SK-N-SH (cell line): ENCODE data around the gene FEZF2. TPM values are rescaled to one million over a fixed set of nuclear protein-coding genes. Genes with fewer than 3 reads are reported as not detected.

Source experiments
- CTCF ChIA-PET: fragments of 300-600, 350-600 bp; formaldehyde crosslinking; extraction: SDS; loops from one replicate; lab custom pipeline; 2021; lab: Yijun Ruan, JAX
- POLR2A ChIA-PET: fragments of 350-600 bp; sonication (Branson Sonifier 250); formaldehyde crosslinking; extraction: SDS; loops from one replicate; lab custom pipeline; 2020; ENCODE audit warnings: antibody characterized with exemption, inconsistent platforms; lab: Yijun Ruan, JAX
- DNase-seq: peaks from one replicate; pipeline ENCODE4 v3.0.0; 2012
- H2AFZ ChIP-seq: fragments of 200-600 bp; sonication (generic); 2 replicates; pipeline ENCODE4 v1.8.1; 2016; ENCODE audit warnings: antibody characterized with exemption, mild to moderate bottlenecking, low read depth
- H3F3A ChIP-seq: fragments of 200-600 bp; sonication (generic); replicated peaks from 2 replicates; pipeline ENCODE3; 2016; ENCODE audit warnings: antibody characterized with exemption, mild to moderate bottlenecking; ENCODE audit not compliant: insufficient read depth
- H3K27ac ChIP-seq, 2 experiments: fragments of 200-500 bp in 1 of 2; fragments of 200-600 bp in 1 of 2; sonication (Bioruptor generic) in 1 of 2; sonication (generic), shearing (Covaris generic) in 1 of 2; 2 replicates each; pipeline versions ENCODE4 v1.5.1 to v1.6.1; 2014 to 2016; ENCODE audit warnings: low read depth in 2 of 2, inconsistent platforms in 1 of 2, low read length in 1 of 2, mild to moderate bottlenecking in 1 of 2, mixed read lengths in 1 of 2
- H3K27me3 ChIP-seq: fragments of 200-600 bp; sonication (generic), shearing (Covaris generic); 2 replicates; pipeline ENCODE4 v1.6.1; 2016; ENCODE audit warnings: mixed run types; ENCODE audit not compliant: insufficient read depth
- H3K36me3 ChIP-seq, 2 experiments: fragments of 200-500 bp in 1 of 2; fragments of 200-600 bp in 1 of 2; sonication (Bioruptor generic) in 1 of 2; sonication (generic) in 1 of 2; replicated peaks in 1 of 2; 2 replicates each; pipeline versions ENCODE3 to v1.5.1; 2014 to 2016; ENCODE audit warnings: low read length in 1 of 2, mild to moderate bottlenecking in 1 of 2; ENCODE audit not compliant: insufficient read depth in 2 of 2, control insufficient read depth in 1 of 2
- H3K4me1 ChIP-seq, 2 experiments: fragments of 200-500 bp in 1 of 2; fragments of 200-600 bp in 1 of 2; sonication (Bioruptor generic) in 1 of 2; sonication (generic), shearing (Covaris generic) in 1 of 2; 2 replicates each; pipeline versions ENCODE4 v1.5.1 to v1.6.1; 2014 to 2016; ENCODE audit warnings: low read depth in 1 of 2, low read length in 1 of 2, mixed run types in 1 of 2; ENCODE audit not compliant: insufficient read depth in 2 of 2, control insufficient read depth in 1 of 2
- H3K4me2 ChIP-seq: fragments of 200-600 bp; sonication (generic), shearing (Covaris generic); 2 replicates; pipeline ENCODE4 v1.6.1; 2017; ENCODE audit warnings: mixed run types
- H3K4me3 ChIP-seq, 2 experiments: fragments of 200-500 bp in 1 of 2; fragments of 200-600 bp in 1 of 2; sonication (Bioruptor generic) in 1 of 2; sonication (generic), shearing (Covaris generic) in 1 of 2; 2 replicates each; pipeline versions ENCODE4 v1.5.1 to v1.8.1; 2014 to 2016; ENCODE audit warnings: low read depth in 2 of 2, inconsistent platforms in 1 of 2, low read length in 1 of 2, mild to moderate bottlenecking in 1 of 2, mixed read lengths in 1 of 2, moderate library complexity in 1 of 2
- H3K79me2 ChIP-seq: fragments of 200-600 bp; sonication (generic); 2 replicates; pipeline ENCODE4 v1.8.1; 2017; ENCODE audit warnings: mild to moderate bottlenecking; ENCODE audit not compliant: insufficient read depth
- H3K9ac ChIP-seq: fragments of 200-600 bp; sonication (generic); 2 replicates; pipeline ENCODE4 v1.6.1; 2017; ENCODE audit warnings: mixed run types
- H3K9me2 ChIP-seq: fragments of 200-600 bp; sonication (generic); 2 replicates; pipeline ENCODE4 v1.6.1; 2017; ENCODE audit warnings: mixed run types
- H3K9me3 ChIP-seq: fragments of 200-600 bp; sonication (generic); 2 replicates; pipeline ENCODE4 v1.6.1; 2017; ENCODE audit warnings: mixed run types, mild to moderate bottlenecking, moderate library complexity
- H4K20me1 ChIP-seq: fragments of 200-600 bp; sonication (generic); 2 replicates; pipeline ENCODE4 v1.6.1; 2017; ENCODE audit warnings: mild to moderate bottlenecking, mixed run types; ENCODE audit not compliant: insufficient read depth
- CHD2 ChIP-seq: fragments of 150-350 bp; IDR thresholded peaks from 2 replicates; pipeline ENCODE4 v1.6.1; 2018; ENCODE audit warnings: low read length; ENCODE audit not compliant: partially characterized antibody
- ELF1 ChIP-seq: IDR thresholded peaks from 2 replicates; pipeline ENCODE4 v1.4.0; 2012
- EP300 ChIP-seq, 2 experiments: IDR thresholded peaks; 2 replicates each; pipeline versions ENCODE4 v1.4.0 to v1.6.1; 2012; ENCODE audit warnings: borderline replicate concordance in 1 of 2, low read depth in 1 of 2, low read length in 1 of 2
- FOXJ3 ChIP-seq: sonication (generic); formaldehyde crosslinking; IDR thresholded peaks from 2 replicates; pipeline ENCODE4 v1.5.1; 2020; ENCODE audit warnings: mild to moderate bottlenecking, missing genetic modification reagents
- FOXM1 ChIP-seq: IDR thresholded peaks from 2 replicates; pipeline ENCODE4 v1.4.0; 2012; ENCODE audit warnings: low read depth, mild to moderate bottlenecking
- GATA2 ChIP-seq: sonication (generic); formaldehyde crosslinking; IDR thresholded peaks from 2 replicates; pipeline ENCODE4 v1.5.0; 2020; ENCODE audit warnings: mild to moderate bottlenecking, missing genetic modification reagents
- NRF1 ChIP-seq: IDR thresholded peaks from 2 replicates; pipeline ENCODE4 v1.6.1; 2012; ENCODE audit warnings: low read depth, mild to moderate bottlenecking, low read length
- POLR2AphosphoS5 ChIP-seq: IDR thresholded peaks from 2 replicates; pipeline ENCODE4 v1.6.1; 2012; ENCODE audit warnings: low read depth, low read length
- RAD21 ChIP-seq: IDR thresholded peaks from 2 replicates; pipeline ENCODE4 v1.6.1; 2012; ENCODE audit warnings: mild to moderate bottlenecking, low read length
- SIN3A ChIP-seq: IDR thresholded peaks from 2 replicates; pipeline ENCODE4 v1.6.1; 2012; ENCODE audit warnings: low read depth, mild to moderate bottlenecking, low read length, moderate library complexity, borderline replicate concordance
- TCF12 ChIP-seq: IDR thresholded peaks from 2 replicates; pipeline ENCODE4 v1.4.0; 2012
- TEAD4 ChIP-seq: IDR thresholded peaks from 2 replicates; pipeline ENCODE4 v1.4.0; 2012; ENCODE audit warnings: mild to moderate bottlenecking, borderline replicate concordance; ENCODE audit not compliant: insufficient read depth
- WGBS: methylation state at CpG from one replicate; pipeline ENCODE4 v1.1.6; 2017; ENCODE audit warnings: low lambda C conversion rate; 5-methylcytosine and 5-hydroxymethylcytosine counted together
- polyA plus RNA-seq, 3 experiments: library from polyadenylated mRNA; depleted of rRNA; stranded (reverse); fragments of >200 nt; gene quantifications; 2 replicates each; pipeline ENCODE4 v1.2.3, GENCODE V29; 2012
- TF ChIP-seq, protein P1 (sequence below): IDR thresholded peaks from 2 replicates; pipeline ENCODE4 v1.4.0; 2012; ENCODE audit warnings: low read depth, borderline replicate concordance
- TF ChIP-seq, protein P2 (sequence below): IDR thresholded peaks from 2 replicates; pipeline ENCODE4 v1.4.0; 2012; ENCODE audit warnings: low read depth, borderline replicate concordance
- TF ChIP-seq, protein P3 (sequence below): fragments of 200-600 bp; sonication (generic); IDR thresholded peaks from 2 replicates; pipeline ENCODE4 v1.6.1; 2017; ENCODE audit warnings: antibody characterized with exemption, mild to moderate bottlenecking, moderate library complexity
- TF ChIP-seq, protein P4 (sequence below): fragments of 150-350 bp; IDR thresholded peaks from 2 replicates; pipeline ENCODE4 v1.6.1; 2016; ENCODE audit warnings: mild to moderate bottlenecking, low read depth, low read length
- TF ChIP-seq, protein P5 (sequence below): IDR thresholded peaks from 2 replicates; pipeline ENCODE4 v1.6.1; 2012; ENCODE audit warnings: mild to moderate bottlenecking, low read depth, low read length, moderate library complexity
- TF ChIP-seq, protein P6 (sequence below): IDR thresholded peaks from 2 replicates; pipeline ENCODE4; 2012

FEZF2 gene
- polyA plus RNA-seq, 1 of the 3 experiments (the other 2 are of a cell fraction), result not detected

DNA sequence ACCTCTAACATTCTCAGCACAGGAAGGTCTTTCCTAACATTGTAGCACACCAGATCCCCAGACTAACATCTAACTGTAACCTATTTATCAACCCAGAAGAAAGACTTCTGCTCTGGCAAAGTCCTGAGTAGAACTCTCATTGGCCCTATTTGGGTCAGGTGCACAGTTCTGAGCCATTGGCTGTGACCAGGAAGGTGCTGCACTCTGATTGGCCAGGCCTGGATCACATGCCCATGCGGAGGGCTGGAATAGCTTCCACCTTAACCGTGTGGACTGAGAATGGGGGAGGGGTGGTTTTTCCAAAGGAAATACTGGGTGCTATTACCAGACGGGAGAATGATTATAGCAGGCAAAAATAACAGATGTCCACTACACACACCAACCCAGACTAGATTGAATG lies 11.5 kb downstream of the FEZF2 start:
- Histone ChIP-seq H3F3A (no peaks in the 10 kb centered on the region), H3K27me3 (peaks cover 7% of the 10 kb centered on the region; the same call in 1 of the 2 replicates), H3K4me3 (no peak overlapping the region), H3K9me2 (no peaks in the 10 kb centered on the region), H3K9ac (no peak overlapping the region), H3K9me3 (no peaks in the 10 kb centered on the region), H3K4me1 (no peaks in the 10 kb centered on the region), H3K36me3 (no peaks in the 10 kb centered on the region), H3K27ac (no peak overlapping the region), H3K4me2 (no peak overlapping the region), H2AFZ (no peak overlapping the region), H4K20me1 (no peaks in the 10 kb centered on the region), H3K79me2 (no peaks in the 10 kb centered on the region)
- TF ChIP-seq ELF1 (no peak), SIN3A (no peak), CHD2 (no peak), RAD21 (no peak), FOXM1 (no peak), TEAD4 (no peak)
- TF ChIP-seq, protein P1, sequence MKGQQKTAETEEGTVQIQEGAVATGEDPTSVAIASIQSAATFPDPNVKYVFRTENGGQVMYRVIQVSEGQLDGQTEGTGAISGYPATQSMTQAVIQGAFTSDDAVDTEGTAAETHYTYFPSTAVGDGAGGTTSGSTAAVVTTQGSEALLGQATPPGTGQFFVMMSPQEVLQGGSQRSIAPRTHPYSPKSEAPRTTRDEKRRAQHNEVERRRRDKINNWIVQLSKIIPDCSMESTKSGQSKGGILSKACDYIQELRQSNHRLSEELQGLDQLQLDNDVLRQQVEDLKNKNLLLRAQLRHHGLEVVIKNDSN, result 0 out of 2 replicates have a peak, but pooled peaks have one; percentile 43
- TF ChIP-seq, protein P2, sequence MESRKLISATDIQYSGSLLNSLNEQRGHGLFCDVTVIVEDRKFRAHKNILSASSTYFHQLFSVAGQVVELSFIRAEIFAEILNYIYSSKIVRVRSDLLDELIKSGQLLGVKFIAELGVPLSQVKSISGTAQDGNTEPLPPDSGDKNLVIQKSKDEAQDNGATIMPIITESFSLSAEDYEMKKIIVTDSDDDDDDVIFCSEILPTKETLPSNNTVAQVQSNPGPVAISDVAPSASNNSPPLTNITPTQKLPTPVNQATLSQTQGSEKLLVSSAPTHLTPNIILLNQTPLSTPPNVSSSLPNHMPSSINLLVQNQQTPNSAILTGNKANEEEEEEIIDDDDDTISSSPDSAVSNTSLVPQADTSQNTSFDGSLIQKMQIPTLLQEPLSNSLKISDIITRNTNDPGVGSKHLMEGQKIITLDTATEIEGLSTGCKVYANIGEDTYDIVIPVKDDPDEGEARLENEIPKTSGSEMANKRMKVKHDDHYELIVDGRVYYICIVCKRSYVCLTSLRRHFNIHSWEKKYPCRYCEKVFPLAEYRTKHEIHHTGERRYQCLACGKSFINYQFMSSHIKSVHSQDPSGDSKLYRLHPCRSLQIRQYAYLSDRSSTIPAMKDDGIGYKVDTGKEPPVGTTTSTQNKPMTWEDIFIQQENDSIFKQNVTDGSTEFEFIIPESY, result no peak
- TF ChIP-seq, protein P3, sequence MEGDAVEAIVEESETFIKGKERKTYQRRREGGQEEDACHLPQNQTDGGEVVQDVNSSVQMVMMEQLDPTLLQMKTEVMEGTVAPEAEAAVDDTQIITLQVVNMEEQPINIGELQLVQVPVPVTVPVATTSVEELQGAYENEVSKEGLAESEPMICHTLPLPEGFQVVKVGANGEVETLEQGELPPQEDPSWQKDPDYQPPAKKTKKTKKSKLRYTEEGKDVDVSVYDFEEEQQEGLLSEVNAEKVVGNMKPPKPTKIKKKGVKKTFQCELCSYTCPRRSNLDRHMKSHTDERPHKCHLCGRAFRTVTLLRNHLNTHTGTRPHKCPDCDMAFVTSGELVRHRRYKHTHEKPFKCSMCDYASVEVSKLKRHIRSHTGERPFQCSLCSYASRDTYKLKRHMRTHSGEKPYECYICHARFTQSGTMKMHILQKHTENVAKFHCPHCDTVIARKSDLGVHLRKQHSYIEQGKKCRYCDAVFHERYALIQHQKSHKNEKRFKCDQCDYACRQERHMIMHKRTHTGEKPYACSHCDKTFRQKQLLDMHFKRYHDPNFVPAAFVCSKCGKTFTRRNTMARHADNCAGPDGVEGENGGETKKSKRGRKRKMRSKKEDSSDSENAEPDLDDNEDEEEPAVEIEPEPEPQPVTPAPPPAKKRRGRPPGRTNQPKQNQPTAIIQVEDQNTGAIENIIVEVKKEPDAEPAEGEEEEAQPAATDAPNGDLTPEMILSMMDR, result no peak
- ChIA-PET POLR2A (no interaction called here), CTCF (no interaction called here)
- DNase-seq, result no peak
- 40% methylated on average over 3 of the region's 3 CpGs for WGBS

DNA sequence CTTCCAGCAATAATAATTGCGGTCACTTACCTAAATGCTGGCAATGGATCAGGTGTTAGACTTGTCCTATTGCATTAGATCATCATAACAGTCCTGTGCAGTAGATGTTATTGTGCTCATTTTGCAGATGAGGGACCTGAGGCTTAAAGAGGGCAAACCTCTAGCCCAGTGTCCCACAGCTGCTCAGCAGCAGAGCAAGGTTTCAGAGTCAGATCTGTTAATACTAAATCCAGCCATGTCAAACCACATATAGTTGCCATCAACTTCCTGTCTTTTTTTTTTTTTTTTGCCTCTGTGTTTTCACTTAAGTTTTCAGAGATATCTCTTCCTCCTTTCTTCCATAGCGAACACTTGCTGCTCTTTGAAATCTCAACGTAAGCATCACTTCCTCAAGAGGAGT lies 12.1 kb downstream of the FEZF2 start:
- POLR2A ChIA-PET, result no interaction called here
- TF ChIP-seq GATA2 (CRISPR knock-in tag), result no peak
- TF ChIP-seq NRF1, result no peak
- TF ChIP-seq TCF12, result no peak
- TF ChIP-seq, protein P4, sequence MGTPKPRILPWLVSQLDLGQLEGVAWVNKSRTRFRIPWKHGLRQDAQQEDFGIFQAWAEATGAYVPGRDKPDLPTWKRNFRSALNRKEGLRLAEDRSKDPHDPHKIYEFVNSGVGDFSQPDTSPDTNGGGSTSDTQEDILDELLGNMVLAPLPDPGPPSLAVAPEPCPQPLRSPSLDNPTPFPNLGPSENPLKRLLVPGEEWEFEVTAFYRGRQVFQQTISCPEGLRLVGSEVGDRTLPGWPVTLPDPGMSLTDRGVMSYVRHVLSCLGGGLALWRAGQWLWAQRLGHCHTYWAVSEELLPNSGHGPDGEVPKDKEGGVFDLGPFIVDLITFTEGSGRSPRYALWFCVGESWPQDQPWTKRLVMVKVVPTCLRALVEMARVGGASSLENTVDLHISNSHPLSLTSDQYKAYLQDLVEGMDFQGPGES, result no peak
- TF ChIP-seq TEAD4, result no peak
- no peak for TF ChIP-seq EP300 (IDR thresholded peaks at IDR 0.05; ENCODE audit: borderline replicate concordance in 1 of 2, low read depth in 1 of 2, low read length in 1 of 2)
- no peak for TF ChIP-seq POLR2AphosphoS5
- TF ChIP-seq, protein P5, sequence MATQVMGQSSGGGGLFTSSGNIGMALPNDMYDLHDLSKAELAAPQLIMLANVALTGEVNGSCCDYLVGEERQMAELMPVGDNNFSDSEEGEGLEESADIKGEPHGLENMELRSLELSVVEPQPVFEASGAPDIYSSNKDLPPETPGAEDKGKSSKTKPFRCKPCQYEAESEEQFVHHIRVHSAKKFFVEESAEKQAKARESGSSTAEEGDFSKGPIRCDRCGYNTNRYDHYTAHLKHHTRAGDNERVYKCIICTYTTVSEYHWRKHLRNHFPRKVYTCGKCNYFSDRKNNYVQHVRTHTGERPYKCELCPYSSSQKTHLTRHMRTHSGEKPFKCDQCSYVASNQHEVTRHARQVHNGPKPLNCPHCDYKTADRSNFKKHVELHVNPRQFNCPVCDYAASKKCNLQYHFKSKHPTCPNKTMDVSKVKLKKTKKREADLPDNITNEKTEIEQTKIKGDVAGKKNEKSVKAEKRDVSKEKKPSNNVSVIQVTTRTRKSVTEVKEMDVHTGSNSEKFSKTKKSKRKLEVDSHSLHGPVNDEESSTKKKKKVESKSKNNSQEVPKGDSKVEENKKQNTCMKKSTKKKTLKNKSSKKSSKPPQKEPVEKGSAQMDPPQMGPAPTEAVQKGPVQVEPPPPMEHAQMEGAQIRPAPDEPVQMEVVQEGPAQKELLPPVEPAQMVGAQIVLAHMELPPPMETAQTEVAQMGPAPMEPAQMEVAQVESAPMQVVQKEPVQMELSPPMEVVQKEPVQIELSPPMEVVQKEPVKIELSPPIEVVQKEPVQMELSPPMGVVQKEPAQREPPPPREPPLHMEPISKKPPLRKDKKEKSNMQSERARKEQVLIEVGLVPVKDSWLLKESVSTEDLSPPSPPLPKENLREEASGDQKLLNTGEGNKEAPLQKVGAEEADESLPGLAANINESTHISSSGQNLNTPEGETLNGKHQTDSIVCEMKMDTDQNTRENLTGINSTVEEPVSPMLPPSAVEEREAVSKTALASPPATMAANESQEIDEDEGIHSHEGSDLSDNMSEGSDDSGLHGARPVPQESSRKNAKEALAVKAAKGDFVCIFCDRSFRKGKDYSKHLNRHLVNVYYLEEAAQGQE, result no peak
- TF ChIP-seq, protein P6, sequence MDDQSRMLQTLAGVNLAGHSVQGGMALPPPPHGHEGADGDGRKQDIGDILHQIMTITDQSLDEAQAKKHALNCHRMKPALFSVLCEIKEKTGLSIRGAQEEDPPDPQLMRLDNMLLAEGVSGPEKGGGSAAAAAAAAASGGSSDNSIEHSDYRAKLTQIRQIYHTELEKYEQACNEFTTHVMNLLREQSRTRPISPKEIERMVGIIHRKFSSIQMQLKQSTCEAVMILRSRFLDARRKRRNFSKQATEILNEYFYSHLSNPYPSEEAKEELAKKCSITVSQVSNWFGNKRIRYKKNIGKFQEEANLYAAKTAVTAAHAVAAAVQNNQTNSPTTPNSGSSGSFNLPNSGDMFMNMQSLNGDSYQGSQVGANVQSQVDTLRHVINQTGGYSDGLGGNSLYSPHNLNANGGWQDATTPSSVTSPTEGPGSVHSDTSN, result no peak
- TF ChIP-seq SIN3A, result no peak
- TF ChIP-seq FOXJ3 (CRISPR knock-in tag), result no peak

More for the DNA sequence above, 12.1 kb downstream of the FEZF2 start:
- no peak overlapping the region for H3K4me2 ChIP-seq
- H3K9ac ChIP-seq, result no peak overlapping the region
- no peaks in the 10 kb centered on the region for H3K4me1 ChIP-seq
- H3K36me3 ChIP-seq, result no peaks in the 10 kb centered on the region
- H2AFZ ChIP-seq, result no peak overlapping the region
- DNase-seq, result no peak
- no peaks in the 10 kb centered on the region for H3K9me2 ChIP-seq
- 92% methylated on average over 3 of the region's 3 CpGs for WGBS
- H4K20me1 ChIP-seq, result no peaks in the 10 kb centered on the region
- H3K79me2 ChIP-seq, result no peaks in the 10 kb centered on the region
- peaks cover 4% of the 10 kb centered on the region; the same call in 1 of the 2 replicates for H3K27me3 ChIP-seq
- no peak overlapping the region for H3K4me3 ChIP-seq
- H3K9me3 ChIP-seq, result no peaks in the 10 kb centered on the region
- CTCF ChIA-PET, result no interaction called here
- H3K27ac ChIP-seq, result no peak overlapping the region
- no peaks in the 10 kb centered on the region for H3F3A ChIP-seq
